Activated CD8-positive, alpha-beta T cell treated with anti-CD3 and anti-CD28 coated beads for 36 hours (primary cell): ENCODE data around the gene GRAMD1B. TPM values are rescaled to one million over a fixed set of nuclear protein-coding genes. Genes with fewer than 3 reads are reported as not detected.
A peak's percentile ranks its signal among the peaks of the same experiment; 100 is the strongest.

Experiments used
- ATAC-seq: fragments of 200-7000 bp; cut with Tn5 transposase; one replicate; pipeline ENCODE4 v1.10.0; 2021; ENCODE audit warnings: mild to moderate bottlenecking, moderate library complexity
- CTCF ChIA-PET: fragments of 350-600 bp; sonication (Branson Sonifier 250); formaldehyde crosslinking; loops from one replicate; lab custom pipeline; 2021; ENCODE audit warnings: antibody characterized with exemption; lab: Charles Lee
- POLR2A ChIA-PET: fragments of 350-600 bp; sonication (Branson Sonifier 250); formaldehyde crosslinking; loops from one replicate; lab custom pipeline; 2021; ENCODE audit warnings: antibody characterized with exemption; lab: Charles Lee
- DNase-seq: peaks from one replicate; pipeline ENCODE4 v3.0.0-alpha.2; 2020
- H3K27ac Mint-ChIP-seq: one replicate; pipeline ENCODE4 v1.8.0; 2021; ENCODE audit warnings: mild to moderate bottlenecking, mixed read lengths
- H3K27me3 Mint-ChIP-seq: one replicate; pipeline ENCODE4 v1.8.0; 2021; ENCODE audit warnings: mixed read lengths
- H3K36me3 Mint-ChIP-seq: one replicate; pipeline ENCODE4 v1.8.0; 2021; ENCODE audit warnings: low read depth, mixed read lengths
- H3K4me1 Mint-ChIP-seq: one replicate; pipeline ENCODE4 v1.8.0; 2021; ENCODE audit warnings: low read depth, mixed read lengths
- H3K4me3 Mint-ChIP-seq: one replicate; pipeline ENCODE4 v1.8.0; 2021; ENCODE audit warnings: mild to moderate bottlenecking, moderate library complexity, mixed read lengths
- H3K9me3 Mint-ChIP-seq: one replicate; pipeline ENCODE4 v1.8.0; 2021; ENCODE audit warnings: mixed read lengths
- CTCF ChIP-seq: fragments of 200-600 bp; IDR thresholded peaks from one replicate; pipeline ENCODE4 v1.8.0; 2022; ENCODE audit warnings: antibody characterized with exemption, mild to moderate bottlenecking
- intact Hi-C: fragments of 100-400 bp; cut with micrococcal nuclease; formaldehyde crosslinking; loops from one replicate; pipeline ENCODE4 v1.10.0; 2022
- total RNA-seq, 2 experiments: library from RNA; stranded (reverse); gene quantifications; one replicate each; pipeline ENCODE4 v1.2.3, GENCODE V29; 2021

The GRAMD1B gene
- total RNA-seq, 2 experiments from 2014 or later = 15.4 to 16.2 TPM

- no peaks in the 10 kb centered on the region for H3K4me1 Mint-ChIP-seq
- no peak for TF ChIP-seq CTCF
- POLR2A ChIA-PET = no interaction called here
Measured at GRCh38 chr11:123494195-123495050, 64.4 kb downstream of the GRAMD1B start.

GRCh38 chr11:123504401-123504800, 74.3 kb downstream of the GRAMD1B start:
- POLR2A ChIA-PET = no interaction called here
- ATAC-seq (peak; percentile 24), DNase-seq (no peak)
- Mint-ChIP-seq H3K36me3 (no peaks in the 10 kb centered on the region), H3K4me1 (peaks cover 9% of the 10 kb centered on the region), H3K27ac (no peak overlapping the region), H3K9me3 (no peaks in the 10 kb centered on the region), H3K4me3 (no peak overlapping the region), H3K27me3 (no peaks in the 10 kb centered on the region)
- CTCF ChIA-PET = interaction anchor here (0.8 to 1.4 kb wide), 4 partner anchors 19 to 96 kb away, joined by 3 to 5 read pairs (median 4); no protein-coding TSS in a partner anchor
- intact Hi-C loops = no loop called here
- no peak for TF ChIP-seq CTCF

More at GRCh38 chr11:123494195-123495050, 64.4 kb downstream of the GRAMD1B start:
- no peak for DNase-seq
- Mint-ChIP-seq H3K36me3 (no peaks in the 10 kb centered on the region), H3K4me3 (no peak overlapping the region), H3K9me3 (no peaks in the 10 kb centered on the region), H3K27me3 (no peaks in the 10 kb centered on the region), H3K27ac (no peak overlapping the region)
- no peak for ATAC-seq
- intact Hi-C loops = no loop called here
- CTCF ChIA-PET = interaction anchor here (1.2 to 1.5 kb wide), 4 partner anchors 15 to 87 kb away, joined by 3 to 6 read pairs (median 4); no protein-coding TSS in a partner anchor

- Mint-ChIP-seq H3K36me3 (no peaks in the 10 kb centered on the region), H3K27ac (no peak overlapping the region), H3K9me3 (no peaks in the 10 kb centered on the region), H3K27me3 (no peaks in the 10 kb centered on the region), H3K4me3 (no peak overlapping the region), H3K4me1 (peaks cover 9% of the 10 kb centered on the region)
- no peak for TF ChIP-seq CTCF
- ChIA-PET POLR2A (no interaction called here), CTCF (no interaction called here)
- DNase-seq (no peak), ATAC-seq (no peak)
- intact Hi-C loops = no loop called here
Measured at GRCh38 chr11:123505546-123506299, 75.7 kb downstream of the GRAMD1B start.

- peak; percentile 19 for DNase-seq
- peaks cover 12% of the 10 kb centered on the region for H3K4me1 Mint-ChIP-seq
- H3K4me3 Mint-ChIP-seq = no peak overlapping the region
- no peaks in the 10 kb centered on the region for H3K27me3 Mint-ChIP-seq
- TF ChIP-seq CTCF = no peak
- POLR2A ChIA-PET = no interaction called here
- H3K27ac Mint-ChIP-seq = no peak overlapping the region
- intact Hi-C loops = no loop called here
- no peaks in the 10 kb centered on the region for H3K36me3 Mint-ChIP-seq
- CTCF ChIA-PET = no interaction called here
- no peaks in the 10 kb centered on the region for H3K9me3 Mint-ChIP-seq
- ATAC-seq = no peak
Measured at GRCh38 chr11:123507043-123507442, 77.0 kb downstream of the GRAMD1B start.
